ENCODE measurements around the gene AHI1. TPM values are rescaled to one million over a fixed set of nuclear protein-coding genes. Genes with fewer than 3 reads are reported as not detected.
"Not testable (repeated sequence)": the region's sequence is repeated elsewhere in the genome, so short reads cannot be mapped to it uniquely, and the experiment has no call there.

AHI1 gene
- total RNA-seq, 1 donor from 2014 or later, result 38.3 TPM

GRCh38 chr6:135251498-135252441 lies 245.8 kb downstream of the AHI1 start:
- Mint-ChIP-seq H3K4me1 (ENCODE audit: low read depth) (peaks cover 18% of the 10 kb centered on the region), H3K27ac (peak overlapping the region; percentile 85), H3K27me3 (peaks cover 4% of the 10 kb centered on the region), H3K36me3 (ENCODE audit: insufficient read depth) (no peaks in the 10 kb centered on the region), H3K4me3 (ENCODE audit: low read depth) (no peak overlapping the region), H3K9me3 (ENCODE audit: low read depth) (no peaks in the 10 kb centered on the region)
- TF ChIP-seq CTCF (IDR thresholded peaks at IDR 0.05; ENCODE audit: unreplicated experiment), result no peak
- DNase-seq (ENCODE audit: low spot score, unreplicated experiment), result no peak

- Mint-ChIP-seq H3K4me1 (ENCODE audit: low read depth) (peaks cover 18% of the 10 kb centered on the region), H3K9me3 (ENCODE audit: low read depth) (no peaks in the 10 kb centered on the region), H3K27me3 (peaks cover 4% of the 10 kb centered on the region), H3K27ac (no peak overlapping the region), H3K4me3 (ENCODE audit: low read depth) (no peak overlapping the region), H3K36me3 (ENCODE audit: insufficient read depth) (no peaks in the 10 kb centered on the region)
- no peak for DNase-seq (ENCODE audit: low spot score, unreplicated experiment)
- no peak for TF ChIP-seq CTCF (IDR thresholded peaks at IDR 0.05; ENCODE audit: unreplicated experiment)
Observed at GRCh38 chr6:135250751-135251497, 246.6 kb downstream of the AHI1 start.

- H3K9me3 Mint-ChIP-seq (ENCODE audit: low read depth), result no peaks in the 10 kb centered on the region
- H3K36me3 Mint-ChIP-seq (ENCODE audit: insufficient read depth), result no peaks in the 10 kb centered on the region
- no peak for DNase-seq (ENCODE audit: low spot score, unreplicated experiment)
- peaks cover 4% of the 10 kb centered on the region for H3K27me3 Mint-ChIP-seq
- H3K4me1 Mint-ChIP-seq (ENCODE audit: low read depth), result peaks cover 18% of the 10 kb centered on the region
- no peak overlapping the region for H3K27ac Mint-ChIP-seq
- H3K4me3 Mint-ChIP-seq (ENCODE audit: low read depth), result no peak overlapping the region
- no peak for TF ChIP-seq CTCF (IDR thresholded peaks at IDR 0.05; ENCODE audit: unreplicated experiment)
Observed at GRCh38 chr6:135250234-135250633, 247.3 kb downstream of the AHI1 start.

GRCh38 chr6:135246412-135247012 lies 251.0 kb downstream of the AHI1 start:
- H3K4me3 Mint-ChIP-seq (ENCODE audit: low read depth); H3K9me3 Mint-ChIP-seq (ENCODE audit: low read depth): not testable (repeated sequence)
- peaks cover 16% of the 10 kb centered on the region for H3K4me1 Mint-ChIP-seq (ENCODE audit: low read depth)

GRCh38 chr6:135244805-135245204 lies 252.7 kb downstream of the AHI1 start:
- Mint-ChIP-seq H3K36me3 (ENCODE audit: insufficient read depth) (no peaks in the 10 kb centered on the region), H3K4me3 (ENCODE audit: low read depth) (no peak overlapping the region), H3K27me3 (no peaks in the 10 kb centered on the region), H3K4me1 (ENCODE audit: low read depth) (peaks cover 5% of the 10 kb centered on the region), H3K9me3 (ENCODE audit: low read depth) (no peaks in the 10 kb centered on the region), H3K27ac (no peak overlapping the region)
- DNase-seq (ENCODE audit: low spot score, unreplicated experiment), result no peak
- no peak for TF ChIP-seq CTCF (IDR thresholded peaks at IDR 0.05; ENCODE audit: unreplicated experiment)

More at GRCh38 chr6:135246412-135247012, 251.0 kb downstream of the AHI1 start:
- not testable (repeated sequence) for H3K27ac Mint-ChIP-seq; DNase-seq (ENCODE audit: low spot score, unreplicated experiment); H3K27me3 Mint-ChIP-seq; H3K36me3 Mint-ChIP-seq (ENCODE audit: insufficient read depth)
